ENCODE results near the gene GPRC5D.

GPRC5D gene

DNA sequence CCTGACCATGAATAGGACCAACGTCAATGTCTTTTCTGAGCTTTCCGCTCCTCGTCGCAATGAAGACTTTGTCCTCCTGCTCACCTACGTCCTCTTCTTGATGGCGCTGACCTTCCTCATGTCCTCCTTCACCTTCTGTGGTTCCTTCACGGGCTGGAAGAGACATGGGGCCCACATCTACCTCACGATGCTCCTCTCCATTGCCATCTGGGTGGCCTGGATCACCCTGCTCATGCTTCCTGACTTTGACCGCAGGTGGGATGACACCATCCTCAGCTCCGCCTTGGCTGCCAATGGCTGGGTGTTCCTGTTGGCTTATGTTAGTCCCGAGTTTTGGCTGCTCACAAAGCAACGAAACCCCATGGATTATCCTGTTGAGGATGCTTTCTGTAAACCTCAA is 43.3 kb downstream of the GPRC5D start:
- Histone ChIP-seq H4K20me1 (ENCODE audit: insufficient read depth) (no peaks in the 10 kb centered on the region), H2AFZ (ENCODE audit: low read depth) (no peak overlapping the region), H3K4me1 (ENCODE audit: low read depth, poor library complexity, severe bottlenecking) (no peaks in the 10 kb centered on the region), H3K4me2 (no peak overlapping the region), H3K36me3 (ENCODE audit: insufficient read depth) (no peaks in the 10 kb centered on the region), H3K27me3 (ENCODE audit: insufficient read depth, low read depth) (no peaks in the 10 kb centered on the region), H3K79me2 (ENCODE audit: insufficient read depth, low read depth) (no peaks in the 10 kb centered on the region), H3K27ac (no peak overlapping the region), H3K4me3 (IDR thresholded peaks at IDR 0.05; ENCODE audit: insufficient read depth, low read depth, low read length) (no peak overlapping the region), H3K9ac (no peak overlapping the region)
- TF ChIP-seq, protein P1, sequence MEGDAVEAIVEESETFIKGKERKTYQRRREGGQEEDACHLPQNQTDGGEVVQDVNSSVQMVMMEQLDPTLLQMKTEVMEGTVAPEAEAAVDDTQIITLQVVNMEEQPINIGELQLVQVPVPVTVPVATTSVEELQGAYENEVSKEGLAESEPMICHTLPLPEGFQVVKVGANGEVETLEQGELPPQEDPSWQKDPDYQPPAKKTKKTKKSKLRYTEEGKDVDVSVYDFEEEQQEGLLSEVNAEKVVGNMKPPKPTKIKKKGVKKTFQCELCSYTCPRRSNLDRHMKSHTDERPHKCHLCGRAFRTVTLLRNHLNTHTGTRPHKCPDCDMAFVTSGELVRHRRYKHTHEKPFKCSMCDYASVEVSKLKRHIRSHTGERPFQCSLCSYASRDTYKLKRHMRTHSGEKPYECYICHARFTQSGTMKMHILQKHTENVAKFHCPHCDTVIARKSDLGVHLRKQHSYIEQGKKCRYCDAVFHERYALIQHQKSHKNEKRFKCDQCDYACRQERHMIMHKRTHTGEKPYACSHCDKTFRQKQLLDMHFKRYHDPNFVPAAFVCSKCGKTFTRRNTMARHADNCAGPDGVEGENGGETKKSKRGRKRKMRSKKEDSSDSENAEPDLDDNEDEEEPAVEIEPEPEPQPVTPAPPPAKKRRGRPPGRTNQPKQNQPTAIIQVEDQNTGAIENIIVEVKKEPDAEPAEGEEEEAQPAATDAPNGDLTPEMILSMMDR (conservative IDR thresholded peaks at IDR 0.05; ENCODE audit: low read depth, low read length), result no peak

DNA sequence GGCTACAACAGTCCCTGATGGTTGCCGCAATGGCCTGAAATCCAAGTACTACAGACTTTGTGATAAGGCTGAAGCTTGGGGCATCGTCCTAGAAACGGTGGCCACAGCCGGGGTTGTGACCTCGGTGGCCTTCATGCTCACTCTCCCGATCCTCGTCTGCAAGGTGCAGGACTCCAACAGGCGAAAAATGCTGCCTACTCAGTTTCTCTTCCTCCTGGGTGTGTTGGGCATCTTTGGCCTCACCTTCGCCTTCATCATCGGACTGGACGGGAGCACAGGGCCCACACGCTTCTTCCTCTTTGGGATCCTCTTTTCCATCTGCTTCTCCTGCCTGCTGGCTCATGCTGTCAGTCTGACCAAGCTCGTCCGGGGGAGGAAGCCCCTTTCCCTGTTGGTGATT is 43.7 kb downstream of the GPRC5D start:
- H3K27ac ChIP-seq, result no peak overlapping the region
- no peaks in the 10 kb centered on the region for H3K27me3 ChIP-seq (ENCODE audit: insufficient read depth, low read depth)
- H3K4me3 ChIP-seq (IDR thresholded peaks at IDR 0.05; ENCODE audit: insufficient read depth, low read depth, low read length), result no peak overlapping the region
- TF ChIP-seq, protein P1 (conservative IDR thresholded peaks at IDR 0.05; ENCODE audit: low read depth, low read length), result no peak
- H3K4me2 ChIP-seq, result no peak overlapping the region
- no peaks in the 10 kb centered on the region for H3K36me3 ChIP-seq (ENCODE audit: insufficient read depth)
- no peaks in the 10 kb centered on the region for H3K79me2 ChIP-seq (ENCODE audit: insufficient read depth, low read depth)
- H3K4me1 ChIP-seq (ENCODE audit: low read depth, poor library complexity, severe bottlenecking), result no peaks in the 10 kb centered on the region
- no peaks in the 10 kb centered on the region for H4K20me1 ChIP-seq (ENCODE audit: insufficient read depth)
- H2AFZ ChIP-seq (ENCODE audit: low read depth), result no peak overlapping the region
- H3K9ac ChIP-seq, result no peak overlapping the region

DNA sequence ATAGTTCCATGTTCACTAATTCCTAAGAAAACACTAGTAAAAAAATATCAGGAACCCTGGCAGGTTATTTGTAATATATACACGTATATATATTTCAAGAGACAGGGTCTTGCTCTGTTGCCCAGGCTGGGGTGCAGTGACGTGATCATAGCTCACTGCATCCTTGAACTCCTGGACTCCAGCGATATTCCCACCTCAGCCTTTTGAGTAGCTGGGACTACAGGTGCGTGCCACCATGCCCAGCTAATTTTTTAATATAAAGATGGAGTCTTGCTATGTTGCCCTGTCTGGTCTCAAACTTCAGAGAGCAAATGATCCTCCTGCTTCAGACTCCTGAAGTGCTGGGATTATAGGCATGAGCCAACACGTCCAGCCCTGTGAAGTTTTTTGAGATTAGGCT is 44.4 kb downstream of the GPRC5D start:
- no peak overlapping the region for H3K27ac ChIP-seq
- H2AFZ ChIP-seq (ENCODE audit: low read depth), result no peak overlapping the region
- no peaks in the 10 kb centered on the region for H3K27me3 ChIP-seq (ENCODE audit: insufficient read depth, low read depth)
- no peaks in the 10 kb centered on the region for H3K4me1 ChIP-seq (ENCODE audit: low read depth, poor library complexity, severe bottlenecking)
- H3K4me2 ChIP-seq, result no peak overlapping the region
- TF ChIP-seq, protein P1 (conservative IDR thresholded peaks at IDR 0.05; ENCODE audit: low read depth, low read length), result no peak
- H3K9ac ChIP-seq, result no peak overlapping the region
- H3K36me3 ChIP-seq (ENCODE audit: insufficient read depth), result no peaks in the 10 kb centered on the region
- no peaks in the 10 kb centered on the region for H3K79me2 ChIP-seq (ENCODE audit: insufficient read depth, low read depth)
- no peaks in the 10 kb centered on the region for H4K20me1 ChIP-seq (ENCODE audit: insufficient read depth)
- no peak overlapping the region for H3K4me3 ChIP-seq (IDR thresholded peaks at IDR 0.05; ENCODE audit: insufficient read depth, low read depth, low read length)

GRCh38 chr12:12903642-12904609 is 48.0 kb downstream of the GPRC5D start:
- H3K36me3 ChIP-seq (ENCODE audit: insufficient read depth), result no peaks in the 10 kb centered on the region
- H4K20me1 ChIP-seq (ENCODE audit: insufficient read depth), result no peaks in the 10 kb centered on the region
- TF ChIP-seq, protein P1 (conservative IDR thresholded peaks at IDR 0.05; ENCODE audit: low read depth, low read length), result no peak
- H3K4me3 ChIP-seq (IDR thresholded peaks at IDR 0.05; ENCODE audit: insufficient read depth, low read depth, low read length), result no peak overlapping the region
- H3K4me1 ChIP-seq (ENCODE audit: low read depth, poor library complexity, severe bottlenecking), result no peaks in the 10 kb centered on the region
- no peak overlapping the region for H3K27ac ChIP-seq
- no peaks in the 10 kb centered on the region for H3K79me2 ChIP-seq (ENCODE audit: insufficient read depth, low read depth)
- no peak overlapping the region for H3K4me2 ChIP-seq
- no peak overlapping the region for H3K9ac ChIP-seq
- H3K27me3 ChIP-seq (ENCODE audit: insufficient read depth, low read depth), result no peaks in the 10 kb centered on the region
- no peak overlapping the region for H2AFZ ChIP-seq (ENCODE audit: low read depth)

Measured in KMS-11 (cell line).